TTC549 (cell line): ENCODE results near the gene FXYD3.
"Not testable (repeated sequence)": the region's sequence is repeated elsewhere in the genome, so short reads cannot be mapped to it uniquely, and the experiment has no call there.

Experiments used
- FAIRE-seq: peaks from 2 replicates; lab custom pipeline; 2012; peaks lifted over from hg19 to GRCh38; lab: Jason Lieb, UNC

Gene FXYD3

DNA sequence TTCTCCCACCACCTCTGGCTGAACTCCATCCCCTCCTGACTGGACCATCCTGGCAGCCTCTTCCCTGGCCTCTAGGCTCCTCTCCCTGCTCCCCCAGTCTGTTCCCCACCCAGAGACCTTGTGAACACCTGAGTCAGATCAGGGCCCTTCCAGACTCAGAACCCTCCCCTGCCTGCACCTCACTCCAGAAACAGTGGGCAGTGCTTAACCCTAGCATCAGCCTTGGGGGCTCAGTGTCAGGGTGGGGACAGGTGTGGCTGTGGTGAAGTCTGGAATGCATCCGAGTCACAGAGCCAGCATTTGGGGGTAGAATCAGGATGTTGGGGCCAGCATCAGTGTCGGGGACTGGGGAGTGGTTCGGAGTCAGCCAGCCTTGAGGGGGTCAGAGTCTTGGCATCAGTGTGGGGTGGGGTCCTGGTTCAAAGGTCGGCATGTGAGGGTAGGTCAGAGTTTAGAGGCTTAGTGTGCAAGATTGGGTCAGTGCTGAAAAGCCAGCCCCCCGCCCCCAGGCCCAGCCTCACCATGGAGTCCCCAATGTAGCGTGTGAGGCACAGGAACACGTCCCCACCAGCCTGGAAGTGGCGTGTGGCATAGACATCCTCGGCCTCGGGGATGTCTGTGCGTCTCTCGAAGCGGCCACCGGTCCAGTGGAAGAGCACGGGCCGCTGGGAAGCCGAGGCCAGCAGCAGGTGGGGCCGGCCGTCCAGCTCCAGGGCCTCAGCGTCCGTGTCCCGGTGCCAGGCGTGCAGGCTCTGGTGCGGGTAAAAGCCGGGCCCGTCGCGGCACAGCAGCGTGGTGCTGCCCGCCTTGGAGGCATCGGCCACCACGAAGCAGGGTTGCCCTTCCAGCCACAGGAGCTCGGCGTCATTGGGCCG is 10.4 kb downstream of the FXYD3 start:
- FAIRE-seq, result no peak

DNA sequence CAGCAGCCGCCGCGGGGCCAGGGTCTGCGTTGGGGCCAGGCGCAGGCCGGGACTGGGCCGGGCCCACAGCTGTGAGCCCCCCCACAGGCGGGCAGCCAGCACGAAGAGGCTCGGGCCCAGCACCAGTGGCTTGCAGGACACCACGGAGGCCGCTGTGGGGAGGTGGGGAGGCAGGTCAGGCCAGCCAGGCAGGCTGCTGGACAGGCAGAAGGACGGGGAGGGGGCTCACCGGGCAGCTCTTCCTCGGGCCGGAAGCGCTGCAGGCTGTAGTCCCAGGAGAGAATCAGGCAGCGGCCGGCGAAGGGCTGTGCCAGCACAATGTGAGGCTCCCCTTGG is 11.0 kb downstream of the FXYD3 start:
- no peak for FAIRE-seq

DNA sequence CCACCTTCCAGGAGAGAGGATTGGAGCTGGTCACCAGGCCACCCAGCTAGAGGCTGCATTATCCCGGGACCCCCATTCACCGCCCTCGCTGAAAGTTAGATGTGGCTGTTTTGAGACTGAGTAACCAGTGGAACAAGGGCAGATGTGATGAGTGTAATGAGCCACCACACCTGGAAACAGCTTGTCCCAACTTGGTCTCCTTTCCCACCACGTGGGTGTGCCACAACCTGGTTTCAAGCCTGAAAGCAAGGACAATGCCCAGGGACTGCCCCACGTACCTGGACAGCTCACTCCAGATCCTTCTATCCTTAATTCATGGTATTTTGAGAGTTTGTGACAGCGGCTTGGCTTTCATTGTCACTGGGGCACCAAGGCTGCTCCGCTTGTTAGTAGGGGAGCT is 12.2 kb downstream of the FXYD3 start:
- no peak for FAIRE-seq

DNA sequence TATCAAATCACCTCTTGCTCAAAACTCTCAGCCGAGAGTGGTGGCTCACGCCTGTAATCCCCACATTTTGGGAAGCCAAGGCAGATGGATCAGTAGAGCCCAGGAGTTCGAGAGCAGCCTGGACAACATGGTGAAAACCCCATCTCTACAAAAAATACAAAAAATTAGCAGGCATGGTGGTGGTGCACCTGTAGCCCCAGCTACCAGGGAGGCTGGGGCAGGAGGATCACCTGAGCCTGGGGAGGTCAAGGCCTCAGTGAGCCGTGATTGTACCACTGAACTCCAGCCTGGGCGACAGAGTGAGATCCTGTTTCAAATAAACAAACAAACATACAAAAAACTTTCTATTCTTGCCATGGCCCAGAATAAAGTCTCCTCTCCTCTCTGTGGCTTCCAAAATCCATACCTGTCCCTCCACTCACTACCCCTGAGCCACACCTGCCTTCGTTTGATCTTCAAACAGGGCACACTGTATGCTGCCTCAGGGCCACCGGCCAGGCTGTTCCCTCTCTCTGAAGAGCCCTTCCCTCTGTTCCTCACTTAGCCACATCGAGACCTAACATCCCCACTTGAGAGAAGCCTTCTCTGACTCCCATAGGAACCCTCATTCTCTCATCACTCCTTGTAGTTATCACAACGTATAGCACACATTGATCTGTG is 12.9 kb downstream of the FXYD3 start:
- no peak for FAIRE-seq

DNA sequence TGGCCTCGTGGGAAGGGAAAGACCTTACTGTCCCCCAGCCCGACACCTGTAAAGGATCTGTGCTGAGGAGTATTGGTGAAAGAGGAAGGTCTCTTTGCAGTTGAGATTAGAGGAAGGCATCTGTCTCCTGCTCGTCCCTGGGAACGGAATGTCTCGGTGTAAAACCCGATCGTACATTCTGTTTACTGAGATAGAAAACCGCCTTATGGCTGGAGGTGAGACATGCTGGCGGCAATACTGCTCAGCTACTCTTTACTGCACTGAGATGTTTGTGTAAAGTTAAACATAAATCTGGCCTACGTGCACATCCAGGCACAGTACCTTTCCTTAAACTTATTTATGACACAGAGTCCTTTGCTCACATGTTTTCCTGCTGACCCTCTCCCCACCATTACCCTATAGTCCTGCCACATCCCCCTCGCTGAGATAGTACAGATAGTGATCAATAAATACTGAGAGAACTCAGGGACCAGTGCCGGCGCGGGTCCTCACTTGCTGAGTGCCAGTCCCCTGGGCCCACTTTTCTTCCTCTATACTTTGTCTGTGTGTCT is 14.2 kb downstream of the FXYD3 start:
- not testable (repeated sequence) for FAIRE-seq

DNA sequence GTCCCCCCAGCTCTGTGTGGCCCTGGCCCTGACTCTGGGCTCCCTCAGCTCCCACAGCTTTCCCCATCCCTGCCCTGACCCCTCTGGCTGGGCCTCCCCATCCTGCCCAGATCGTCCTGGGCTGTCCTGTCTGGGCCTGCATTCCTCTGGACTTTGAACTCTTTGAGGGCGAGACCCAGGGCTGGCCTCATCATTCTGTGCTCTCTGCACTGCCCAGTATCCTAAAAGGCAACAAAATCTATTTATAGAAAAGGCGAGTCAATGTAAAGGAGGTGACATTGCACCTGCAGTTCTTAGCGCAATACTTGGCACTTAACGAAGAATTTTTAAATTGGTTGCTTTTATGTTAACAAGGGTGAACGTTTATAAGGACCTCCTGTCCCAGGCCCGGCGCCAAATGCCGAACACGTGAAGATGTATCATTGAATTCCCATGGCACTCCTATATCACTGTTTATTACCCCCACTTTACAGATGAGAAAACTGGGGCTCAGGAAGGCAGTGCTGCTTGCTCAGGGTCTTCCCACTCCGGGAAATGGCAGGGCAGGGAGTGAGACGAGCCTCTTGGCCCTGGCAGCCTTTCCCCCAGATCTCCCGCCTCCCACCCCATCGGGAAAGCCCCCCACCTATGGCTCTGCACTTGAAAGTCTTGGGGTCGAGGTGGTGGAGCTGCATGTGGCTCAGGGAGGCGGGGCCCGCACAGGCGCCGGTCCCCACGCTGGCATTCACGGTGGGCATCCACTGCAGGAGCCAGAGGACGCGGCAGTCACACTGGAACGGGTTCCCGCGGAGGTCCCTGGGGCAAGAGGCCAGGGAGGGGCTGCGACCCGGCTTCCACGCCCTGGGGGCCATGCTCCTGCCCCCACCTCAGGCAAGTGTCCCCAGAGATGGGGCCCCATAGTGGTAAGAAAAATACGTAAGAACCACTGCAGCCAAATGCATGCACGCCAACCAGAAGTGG is 15.4 kb downstream of the FXYD3 start:
- no peak for FAIRE-seq

DNA sequence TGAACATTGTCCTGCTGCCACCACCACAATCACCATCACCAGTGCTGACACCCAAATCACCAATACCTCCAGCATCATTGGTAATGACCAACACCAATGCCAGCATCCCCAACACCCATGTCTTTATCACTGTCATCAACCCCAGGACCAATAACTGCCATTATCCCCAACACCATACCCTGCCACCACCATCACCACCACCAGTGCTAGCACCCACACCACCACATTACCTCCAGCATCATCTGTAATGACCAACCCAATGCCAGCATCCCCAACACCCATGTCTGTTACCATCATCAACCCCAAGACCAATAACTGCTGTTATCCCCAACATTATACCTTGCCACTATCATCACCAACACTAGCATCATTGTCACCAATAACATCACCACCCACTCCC is 16.6 kb downstream of the FXYD3 start:
- no peak for FAIRE-seq

DNA sequence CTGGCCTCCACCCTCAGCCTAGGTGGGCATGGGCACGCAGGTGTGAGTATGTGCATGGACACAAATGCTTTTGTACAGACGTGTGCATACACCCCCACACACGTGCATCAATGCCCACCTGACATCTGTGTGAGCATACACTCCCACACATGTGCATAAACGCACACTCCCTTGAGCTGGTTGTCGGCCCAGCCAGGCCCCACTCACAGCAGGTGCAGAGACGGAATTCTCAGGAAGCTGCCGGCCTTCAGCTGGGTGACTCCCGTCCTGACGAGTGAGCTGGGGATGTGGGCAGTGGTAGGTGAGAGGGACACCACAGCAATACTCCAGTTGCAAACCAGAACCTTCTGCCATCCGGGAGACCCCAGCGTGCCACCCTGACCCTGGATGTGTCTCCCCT is 18.2 kb downstream of the FXYD3 start:
- no peak for FAIRE-seq

DNA sequence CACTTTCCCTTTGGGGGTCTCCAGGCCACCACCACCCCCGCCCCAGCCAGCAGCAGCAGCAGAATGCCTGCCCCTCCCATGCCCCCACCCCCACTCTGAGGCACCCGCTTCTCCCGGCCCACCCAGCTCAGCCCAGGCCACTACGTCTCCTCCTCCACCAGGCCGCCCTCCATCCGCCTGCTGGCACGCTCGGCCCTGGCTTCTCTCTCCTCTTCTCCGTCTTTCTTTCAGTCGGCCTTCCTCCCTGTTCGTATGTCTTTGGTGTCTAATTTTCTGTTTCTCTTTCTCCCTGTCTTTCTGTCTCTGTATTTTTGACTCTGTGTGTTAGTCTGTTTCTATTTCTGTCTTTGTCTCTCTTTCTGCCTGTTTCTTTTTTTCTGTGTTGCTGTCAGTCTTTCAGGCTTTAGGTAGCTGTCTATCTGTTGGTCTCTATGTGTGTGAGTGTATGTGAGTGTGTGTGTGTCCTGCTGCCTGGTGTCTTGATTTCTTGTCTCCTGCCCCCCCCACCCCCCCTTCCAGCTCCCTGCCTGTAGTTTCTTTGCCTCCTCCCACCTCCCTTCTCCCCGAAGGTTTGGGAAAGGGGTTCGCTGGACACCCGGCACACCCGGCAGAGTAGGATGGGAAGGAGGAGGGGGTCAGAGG is 19.1 kb downstream of the FXYD3 start, which contains the start of gene LGI4:
LGI4 (minus strand) TSS at position 459 of the 642 bp plus-strand sequence; CDS start at position 80, 379 bp downstream.
- FAIRE-seq, result no peak

DNA sequence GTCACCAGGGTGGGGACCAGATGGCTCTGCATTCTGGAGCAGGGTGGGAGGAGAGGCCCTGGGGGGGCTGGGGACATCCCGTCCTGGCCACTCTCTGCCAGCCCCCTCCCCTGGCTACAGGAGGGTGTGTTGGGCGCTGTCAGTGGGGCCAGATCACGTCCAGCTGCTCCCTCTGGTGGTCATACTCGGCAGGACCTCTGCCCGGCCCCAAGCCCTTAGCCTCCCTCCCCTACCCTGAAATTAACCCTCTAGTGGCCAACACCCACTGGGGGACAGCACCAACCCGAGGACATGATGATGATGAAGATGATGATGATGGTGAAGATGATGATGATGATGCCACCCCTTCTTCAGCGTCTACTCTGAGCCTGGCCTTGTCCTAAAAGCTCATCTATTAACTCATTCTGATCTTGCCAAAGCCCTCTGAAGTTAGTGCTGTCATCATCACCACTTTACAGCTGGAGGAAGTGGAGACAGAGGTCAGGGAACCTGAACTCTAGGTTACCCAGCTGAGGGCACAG is 19.8 kb downstream of the FXYD3 start:
- FAIRE-seq, result no peak

DNA sequence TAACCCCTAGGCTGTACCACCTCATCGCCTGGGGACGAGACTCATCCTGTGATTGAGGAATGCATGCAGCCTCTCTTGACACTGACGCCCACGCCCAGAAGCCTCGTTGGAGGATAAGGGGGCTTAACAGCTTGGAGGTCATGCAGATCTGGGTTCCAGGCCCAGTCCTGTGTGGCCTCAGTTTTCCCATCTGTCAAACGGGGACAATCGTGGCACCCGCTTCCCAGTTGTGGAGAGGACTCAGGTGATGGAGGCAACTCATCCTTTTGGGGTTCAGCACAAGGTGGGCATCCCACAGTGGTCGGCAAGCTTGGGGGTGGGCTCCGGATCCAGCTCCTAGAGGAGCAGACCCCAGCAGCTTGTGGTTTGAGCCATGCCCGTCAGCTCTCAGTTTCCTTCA is 20.6 kb downstream of the FXYD3 start:
- FAIRE-seq, result no peak

DNA sequence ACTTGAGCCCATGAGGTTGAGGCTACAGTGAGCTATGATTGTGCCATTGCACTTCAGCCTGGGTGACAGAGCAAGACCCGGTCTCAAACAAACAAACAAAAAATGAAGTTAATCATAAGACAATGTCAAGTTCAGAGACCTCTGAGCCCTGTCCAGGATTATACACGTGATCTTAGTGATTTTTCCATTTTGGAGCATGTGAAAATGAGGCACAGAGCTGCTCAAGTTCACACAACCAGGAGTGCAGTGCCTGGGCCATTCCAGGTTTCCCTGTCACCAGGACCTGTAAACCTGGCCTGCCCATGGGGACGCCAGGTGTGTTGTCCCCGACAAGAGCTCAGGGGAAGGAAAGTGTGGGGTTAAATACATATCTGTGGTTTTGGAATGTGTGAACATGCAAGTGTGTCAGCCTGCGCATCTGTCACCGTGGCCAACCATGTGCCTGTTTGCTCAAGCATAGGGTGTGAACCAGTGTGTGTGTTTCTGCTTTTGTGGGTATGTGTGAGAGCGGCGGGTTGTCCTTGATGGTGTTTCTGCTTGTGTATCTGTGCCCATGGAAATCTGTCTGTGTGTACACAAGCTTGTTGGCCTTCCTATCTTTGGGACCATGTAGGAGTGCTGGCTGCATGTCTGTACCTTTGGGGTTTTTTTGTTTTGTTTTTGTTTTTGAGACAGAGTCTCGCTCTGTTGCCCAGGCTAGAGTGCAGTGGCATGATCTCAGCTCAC is 21.5 kb downstream of the FXYD3 start:
- no peak for FAIRE-seq

DNA sequence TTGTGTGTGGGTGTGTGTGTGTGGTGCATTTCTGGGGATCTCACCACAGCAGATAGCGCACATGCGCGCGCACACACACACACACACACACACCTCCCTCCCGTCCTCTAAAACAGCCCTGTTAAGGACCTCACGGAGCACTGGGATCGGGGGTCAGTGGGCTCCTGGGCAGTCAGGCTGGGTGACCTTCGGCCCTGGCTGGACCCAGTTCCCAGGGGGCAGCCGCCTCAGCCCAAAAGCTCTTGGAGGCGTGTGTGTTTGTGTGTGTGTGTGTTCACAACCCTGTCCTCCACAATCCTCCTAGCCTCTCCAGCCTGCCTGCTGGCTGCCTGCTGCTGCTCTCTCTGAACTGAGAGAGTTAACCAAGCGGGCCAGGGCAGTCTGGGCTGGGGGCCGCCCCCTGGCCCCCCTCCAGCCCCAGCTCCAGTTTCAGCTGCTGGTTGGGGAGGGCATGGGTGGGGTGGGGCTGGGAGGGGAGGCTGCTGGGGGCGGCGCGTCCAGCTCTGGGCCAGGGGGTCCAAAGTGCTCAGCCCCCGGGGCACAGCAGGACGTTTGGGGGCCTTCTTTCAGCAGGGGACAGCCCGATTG is 22.8 kb downstream of the FXYD3 start, which contains the start of gene FXYD1:
FXYD1 (plus strand) TSS at position 520 of the 588 bp plus-strand sequence. CDS start 1,256 bp downstream, outside the sequence.
- no peak for FAIRE-seq

DNA sequence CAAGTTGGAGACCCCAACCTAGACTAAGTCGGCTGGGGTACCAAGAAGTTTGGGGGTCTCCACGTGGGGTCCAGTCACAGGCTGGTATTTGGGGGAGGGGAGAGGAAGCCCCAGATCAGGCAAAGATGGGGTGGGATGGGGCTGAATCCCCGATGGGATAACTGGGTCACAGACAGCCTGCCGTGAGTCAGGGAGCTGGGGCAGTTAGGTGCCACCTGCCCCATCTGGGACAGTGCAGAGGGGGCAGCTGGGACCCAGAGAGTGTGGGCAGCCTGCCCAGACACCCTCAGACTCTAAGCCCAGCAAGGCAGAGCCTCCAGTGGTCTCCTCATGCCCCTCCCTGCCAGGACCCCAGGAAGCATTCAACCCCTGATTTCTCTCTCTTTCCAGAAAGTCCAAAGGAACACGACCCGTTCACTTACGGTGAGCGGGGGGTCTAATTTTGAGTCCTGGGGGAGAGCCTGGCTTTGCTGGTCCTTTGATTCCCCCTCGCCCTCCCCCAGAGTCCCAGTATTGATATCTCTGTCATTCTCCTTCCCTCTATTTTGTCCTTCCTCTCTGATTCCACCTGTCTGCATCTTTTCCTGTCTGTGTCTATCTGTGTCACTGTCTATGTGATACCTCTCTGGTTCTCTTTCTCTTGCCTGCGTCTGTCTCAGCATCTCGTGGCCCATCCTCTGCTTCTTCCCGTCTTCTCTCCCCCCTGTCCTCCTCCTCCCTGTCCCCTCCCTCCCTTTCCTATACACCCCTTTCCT is 24.8 kb downstream of the FXYD3 start:
- FAIRE-seq, result no peak

DNA sequence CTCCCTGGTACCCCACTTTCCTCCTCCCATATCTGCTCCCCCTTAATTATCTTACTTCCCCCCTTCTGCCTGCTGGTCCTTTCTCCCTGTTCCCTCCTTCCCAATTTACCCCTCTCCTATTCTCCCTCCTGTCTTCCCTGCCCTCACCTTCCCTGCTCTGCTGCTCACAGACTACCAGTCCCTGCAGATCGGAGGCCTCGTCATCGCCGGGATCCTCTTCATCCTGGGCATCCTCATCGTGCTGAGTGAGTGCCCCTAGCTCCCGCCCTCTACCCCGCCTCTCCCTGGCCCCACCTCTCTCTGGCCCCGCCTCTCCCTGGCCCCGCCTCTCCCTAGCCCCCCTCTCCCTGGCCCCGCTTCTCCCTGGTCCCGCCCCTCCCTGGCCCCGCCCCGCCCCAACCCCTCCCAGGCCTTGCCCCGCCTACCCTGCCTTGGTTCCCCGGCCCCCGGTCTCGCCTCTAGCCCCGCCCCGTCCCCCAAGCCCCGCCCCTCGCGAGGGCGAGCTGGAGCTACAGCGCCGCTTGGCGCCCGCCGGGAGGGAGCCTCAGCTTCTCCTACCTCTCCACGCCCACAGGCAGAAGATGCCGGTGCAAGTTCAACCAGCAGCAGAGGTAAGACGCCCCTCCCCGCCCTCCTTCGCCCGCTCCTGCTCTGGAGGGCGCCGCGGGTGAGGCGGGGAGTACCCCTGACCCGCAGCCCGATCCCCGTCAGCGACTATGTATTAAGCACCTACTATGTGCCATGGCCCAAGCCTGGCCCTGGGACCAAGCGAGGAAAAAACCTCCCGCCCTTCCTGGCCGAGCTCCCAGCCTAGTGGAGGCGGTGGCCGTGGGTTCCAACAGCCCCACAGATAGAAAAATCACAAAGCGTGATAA is 25.6 kb downstream of the FXYD3 start:
- FAIRE-seq, result no peak

DNA sequence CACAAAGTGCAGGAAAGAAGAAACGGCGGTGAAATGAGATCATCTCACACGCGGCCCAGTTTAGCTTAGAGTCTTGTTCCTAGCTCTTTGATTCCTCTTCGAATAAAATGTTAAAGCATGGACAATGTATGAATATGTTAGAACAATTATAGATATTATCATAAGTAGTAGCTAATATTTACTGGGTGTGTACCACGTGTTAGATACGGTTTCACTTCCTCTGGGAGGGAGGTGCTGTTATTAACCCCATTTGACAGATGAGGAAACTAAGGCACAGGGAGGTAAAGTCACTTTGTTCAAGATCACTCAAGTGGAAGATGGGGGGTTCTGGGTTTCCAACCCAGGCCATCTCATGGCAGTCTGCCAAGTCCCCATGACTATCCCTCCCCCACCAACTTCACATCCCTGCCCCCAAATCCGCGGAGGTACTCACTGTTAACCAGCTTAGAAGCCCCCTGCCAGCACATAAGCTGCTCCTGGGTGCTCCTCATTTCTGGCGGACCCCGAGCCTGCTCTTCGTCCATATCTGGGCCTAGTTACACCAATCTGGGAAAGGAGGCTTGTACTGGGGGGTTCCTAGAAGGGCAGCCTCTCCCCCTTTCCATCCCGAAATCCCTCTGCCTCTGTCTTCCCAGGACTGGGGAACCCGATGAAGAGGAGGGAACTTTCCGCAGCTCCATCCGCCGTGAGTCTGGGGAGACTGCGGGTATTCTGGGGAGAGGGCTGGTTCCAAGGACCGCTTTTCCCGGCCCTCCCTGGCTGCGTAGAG is 26.4 kb downstream of the FXYD3 start:
- no peak for FAIRE-seq

DNA sequence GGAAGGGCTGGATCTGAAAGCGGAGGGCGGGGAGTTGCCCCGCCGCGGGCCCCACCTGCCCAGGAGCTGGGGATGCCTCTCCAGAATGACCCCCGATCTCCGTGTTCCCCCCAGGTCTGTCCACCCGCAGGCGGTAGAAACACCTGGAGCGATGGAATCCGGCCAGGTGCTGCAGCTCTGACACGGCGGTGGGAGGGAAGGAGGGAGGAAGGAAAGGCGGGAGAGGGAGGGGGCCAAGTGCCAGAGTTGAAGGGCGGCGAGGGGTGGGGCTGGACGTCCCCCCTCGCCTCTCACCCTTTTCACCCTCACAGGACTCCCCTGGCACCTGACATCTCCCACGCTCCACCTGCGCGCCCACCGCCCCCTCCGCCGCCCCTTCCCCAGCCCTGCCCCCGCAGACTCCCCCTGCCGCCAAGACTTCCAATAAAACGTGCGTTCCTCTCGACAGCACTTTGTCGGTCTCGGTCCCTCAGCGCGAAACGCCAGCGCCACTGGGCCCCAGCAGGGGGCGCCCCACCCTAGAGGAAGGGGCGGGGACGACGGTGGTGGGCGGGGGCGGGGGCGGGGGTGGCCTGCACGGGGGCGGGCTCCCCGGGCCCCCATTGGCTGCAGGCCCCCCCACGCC is 27.1 kb downstream of the FXYD3 start:
- no peak for FAIRE-seq
